Calu3 (cell line): Measurements from ENCODE around the gene ATG12. TPM values are rescaled to one million over a fixed set of nuclear protein-coding genes. Genes with fewer than 3 reads are reported as not detected.
"Not testable (repeated sequence)": the region's sequence is repeated elsewhere in the genome, so short reads cannot be mapped to it uniquely, and the experiment has no call there.

Experiments
- Bru-seq: library from RNA; stranded (reverse); fragments of 400-500 nt; gene quantifications from one replicate; lab custom pipeline; 2021; lab: Mats Ljungman, UMichigan
- BruChase-seq, 2 experiments: library from RNA; stranded (reverse); fragments of 400-500 nt; gene quantifications; one replicate each; lab custom pipeline; 2021; lab: Mats Ljungman, UMichigan
- BruUV-seq: library from RNA; stranded (reverse); fragments of 400-500 nt; replicated peaks from 2 replicates; lab custom pipeline; 2021; lab: Mats Ljungman, UMichigan
- CTCF ChIA-PET: fragments of 300-600 bp; sonication (Branson Sonifier 250); formaldehyde crosslinking; loops from one replicate; lab custom pipeline; 2022; ENCODE audit warnings: antibody characterized with exemption; lab: Charles Lee
- DNase-seq: peaks from one replicate; pipeline ENCODE4 v3.0.0; 2022
- H3K27ac Mint-ChIP-seq: one replicate; pipeline ENCODE4 v1.8.0; 2022; ENCODE audit warnings: mixed read lengths; ENCODE audit not compliant: unreplicated experiment
- H3K27me3 Mint-ChIP-seq: one replicate; pipeline ENCODE4 v1.8.0; 2022; ENCODE audit warnings: mixed read lengths; ENCODE audit not compliant: unreplicated experiment
- H3K36me3 Mint-ChIP-seq: one replicate; pipeline ENCODE4 v1.8.0; 2022; ENCODE audit warnings: mild to moderate bottlenecking, moderate library complexity, mixed read lengths; ENCODE audit not compliant: insufficient read depth, unreplicated experiment
- H3K4me1 Mint-ChIP-seq: one replicate; pipeline ENCODE4 v1.8.0; 2022; ENCODE audit warnings: mild to moderate bottlenecking, low read depth, mixed read lengths; ENCODE audit not compliant: unreplicated experiment
- H3K4me3 Mint-ChIP-seq: one replicate; pipeline ENCODE4 v1.8.0; 2022; ENCODE audit warnings: mild to moderate bottlenecking, low read depth, moderate library complexity, mixed read lengths; ENCODE audit not compliant: unreplicated experiment
- H3K9me3 Mint-ChIP-seq: one replicate; pipeline ENCODE4 v1.8.0; 2022; ENCODE audit warnings: low read depth, mixed read lengths; ENCODE audit not compliant: unreplicated experiment
- CTCF ChIP-seq: fragments of 200-600 bp; IDR thresholded peaks from one replicate; pipeline ENCODE4 v1.8.0; 2022; ENCODE audit warnings: antibody characterized with exemption; ENCODE audit not compliant: unreplicated experiment
- intact Hi-C: fragments of 100-400 bp; cut with micrococcal nuclease; formaldehyde crosslinking; loops from one replicate; pipeline ENCODE4 v1.10.0; 2022; ENCODE audit not compliant: unreplicated experiment
- long read RNA-seq: library from polyadenylated mRNA; stranded (forward); transcript quantifications from one replicate; pipeline ENCODE4 v2.0.0, GENCODE V29; 2022
- total RNA-seq: library from RNA; stranded (reverse); gene quantifications from 2 replicates; pipeline ENCODE4 v1.2.3, GENCODE V29; 2022

Gene ATG12
- 60.5 and 62.7 TPM in 2 replicates for total RNA-seq
- Bru-seq, nascent RNA, result percentile 97 among the genes with signal in this experiment
- percentile 93 among the genes with signal in this experiment for BruChase-seq, experiment 1, labeled RNA remaining after a 6-hour chase
- BruChase-seq, experiment 2, labeled RNA remaining after a 2-hour chase, result percentile 98 among the genes with signal in this experiment
- long read RNA-seq, full-length matches to known transcripts, result 80 of 86 reads
- long read RNA-seq, partial matches to known transcripts, result 2 of 86 reads
- long read RNA-seq, other reads (novel, unspliced or antisense), result 4 of 86 reads

DNA sequence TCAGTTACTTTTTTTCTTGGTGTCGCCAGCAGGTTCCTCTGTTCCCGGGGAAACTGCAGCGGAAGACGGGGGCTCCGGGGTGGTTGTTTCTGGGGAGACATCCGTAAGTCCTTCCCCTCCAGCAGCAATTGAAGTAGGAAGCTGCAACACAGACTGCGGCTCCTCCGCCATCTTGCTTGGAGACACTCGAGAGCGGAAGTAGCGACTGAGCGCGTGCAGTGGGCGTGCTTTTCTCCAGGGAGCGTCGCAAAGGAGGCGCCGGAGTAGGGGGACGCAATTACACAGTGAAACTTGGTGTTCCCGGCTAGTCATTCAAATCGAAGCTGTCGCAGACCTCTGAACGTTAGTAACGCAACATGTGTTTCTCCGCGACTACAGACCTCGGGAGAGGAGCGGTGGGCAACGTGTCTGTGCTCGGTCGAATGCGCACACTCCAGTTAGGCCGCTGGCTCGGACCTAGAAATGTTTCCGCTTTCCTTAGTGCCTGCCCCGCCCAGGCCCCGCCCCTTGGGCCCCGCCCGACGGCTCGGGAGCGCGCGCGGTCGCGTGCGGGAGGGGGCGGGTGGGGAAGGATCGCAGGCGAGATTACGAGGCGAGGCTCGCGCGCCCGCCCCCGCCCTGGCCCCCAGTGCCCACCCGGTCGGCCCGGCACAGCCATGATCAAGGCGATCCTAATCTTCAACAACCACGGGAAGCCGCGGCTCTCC is at the start of gene ATG12, which contains the start of gene AP3S1:
TSS of gene ATG12 (minus strand) at position 184 of the 707 bp plus-strand sequence. CDS start at position 171, 13 bp downstream.
TSS of gene AP3S1 (plus strand) at position 554 of the 707 bp plus-strand sequence. CDS start at position 657, 103 bp downstream.
- BruUV-seq, result TSS peak; percentile 42
- CTCF ChIA-PET, result interaction anchor here (0.8 to 1.2 kb wide), 2 partner anchors 192 to 462 kb away, joined by 3 read pairs; no protein-coding TSS in a partner anchor
- TF ChIP-seq CTCF, result no peak
- Mint-ChIP-seq H3K36me3 (peaks cover 64% of the 10 kb centered on the region), H3K4me3 (peak within 1 kb of the TSS; percentile 87), H3K4me1 (peaks cover 31% of the 10 kb centered on the region), H3K27ac (peak within 1 kb of the TSS; percentile 87), H3K27me3 (no peaks in the 10 kb centered on the region), H3K9me3 (no peaks in the 10 kb centered on the region)
- DNase-seq, result peak; percentile 96
- intact Hi-C loops, result loop anchor here (2.0 to 5.0 kb wide), 5 partner anchors 191 to 534 kb away; partner anchors contain the start of genes ARL14EPL and FEM1C

DNA sequence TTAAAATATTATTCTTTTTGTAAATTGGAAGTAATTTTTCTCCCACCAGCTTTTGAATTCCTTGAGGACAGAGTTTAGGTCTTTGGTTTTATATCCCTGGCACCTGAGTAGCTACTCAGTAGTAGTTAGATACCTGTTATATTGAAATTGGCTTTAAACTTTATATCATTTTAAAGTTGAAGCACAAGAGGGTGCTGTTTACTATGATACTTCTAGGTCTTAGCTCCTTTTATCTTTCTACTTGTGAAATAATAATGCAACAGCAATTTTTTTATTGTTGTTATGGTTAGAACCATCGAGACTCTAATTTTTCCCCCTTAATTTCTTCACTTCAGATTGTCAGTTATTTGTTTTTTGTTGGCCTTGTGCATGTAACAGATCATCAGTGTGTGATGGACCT is 46.7 kb upstream of the ATG12 start:
- Mint-ChIP-seq H3K4me1 (peaks cover 6% of the 10 kb centered on the region), H3K36me3 (no peaks in the 10 kb centered on the region), H3K9me3 (no peaks in the 10 kb centered on the region), H3K4me3 (no peak overlapping the region), H3K27me3 (no peaks in the 10 kb centered on the region), H3K27ac (no peak overlapping the region)
- no TSS peak for BruUV-seq
- CTCF ChIA-PET, result interaction anchor here (0.8 to 1.1 kb wide), 5 partner anchors 17 to 254 kb away, joined by 3 to 10 read pairs (median 7); no protein-coding TSS in a partner anchor
- intact Hi-C loops, result loop anchor here (1.0 to 5.0 kb wide), 3 partner anchors 144 to 256 kb away; partner anchors contain the start of gene ARL14EPL
- peak; percentile 15 for TF ChIP-seq CTCF
- no peak for DNase-seq

GRCh38 chr5:115885208-115885607 is 43.8 kb upstream of the ATG12 start:
- peaks cover 24% of the 10 kb centered on the region for H3K4me1 Mint-ChIP-seq
- H3K4me3 Mint-ChIP-seq, BruUV-seq, H3K36me3 Mint-ChIP-seq, H3K27me3 Mint-ChIP-seq, H3K27ac Mint-ChIP-seq, CTCF ChIA-PET, H3K9me3 Mint-ChIP-seq, DNase-seq: not testable (repeated sequence)
- intact Hi-C loops, result loop anchor here (5.0 kb wide), 1 partner anchor 253 kb away; no protein-coding TSS in a partner anchor

DNA sequence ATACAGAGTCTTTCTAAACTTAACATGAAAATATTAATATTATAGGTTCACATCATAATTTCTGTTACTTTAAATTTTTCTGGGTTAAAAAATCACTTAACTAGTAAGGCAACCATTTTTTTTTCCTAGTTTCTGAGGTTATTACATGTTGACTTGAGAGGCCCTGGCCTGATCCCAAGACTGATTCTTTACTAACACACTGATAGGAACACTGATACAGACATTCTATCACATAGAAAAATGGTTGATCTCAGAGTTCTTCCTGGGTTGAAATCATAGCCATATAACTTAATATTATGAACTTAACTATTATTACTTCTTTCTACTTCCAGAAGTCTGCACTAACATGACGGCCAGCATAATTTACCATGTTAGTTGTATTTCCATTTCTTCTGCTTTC is 43.3 kb upstream of the ATG12 start:
- intact Hi-C loops, result loop anchor here (5.0 kb wide), 1 partner anchor 252 kb away; no protein-coding TSS in a partner anchor
- no peaks in the 10 kb centered on the region for H3K36me3 Mint-ChIP-seq

GRCh38 chr5:115882434-115882833 is 41.1 kb upstream of the ATG12 start:
- BruUV-seq, H3K36me3 Mint-ChIP-seq, H3K9me3 Mint-ChIP-seq, H3K27me3 Mint-ChIP-seq, intact Hi-C loops, DNase-seq, H3K27ac Mint-ChIP-seq, H3K4me3 Mint-ChIP-seq, CTCF ChIA-PET: not testable (repeated sequence)
- H3K4me1 Mint-ChIP-seq, result peaks cover 24% of the 10 kb centered on the region

More for the DNA sequence above, 43.3 kb upstream of the ATG12 start:
- BruUV-seq, result no TSS peak
- Mint-ChIP-seq H3K4me3 (no peak overlapping the region), H3K9me3 (peaks cover 6% of the 10 kb centered on the region), H3K27ac (no peak overlapping the region), H3K4me1 (peaks cover 24% of the 10 kb centered on the region), H3K27me3 (no peaks in the 10 kb centered on the region)
- no peak for DNase-seq
- no peak for TF ChIP-seq CTCF
- CTCF ChIA-PET, result no interaction called here

GRCh38 chr5:115877342-115877741 is 36.0 kb upstream of the ATG12 start:
- H3K9me3 Mint-ChIP-seq, intact Hi-C loops, H3K27me3 Mint-ChIP-seq, DNase-seq, H3K36me3 Mint-ChIP-seq, BruUV-seq, H3K27ac Mint-ChIP-seq, CTCF ChIA-PET, H3K4me3 Mint-ChIP-seq: not testable (repeated sequence)
- peaks cover 28% of the 10 kb centered on the region for H3K4me1 Mint-ChIP-seq
